Effector memory CD4-positive, alpha-beta T cell (primary cell): ENCODE measurements around the gene ABCA7.

Experiments used
- DNase-seq, 3 donors: peaks; one replicate each; pipeline ENCODE4 v3.0.0-alpha.2; 2020
- H3K27ac ChIP-seq: 2 replicates; pipeline ENCODE4 v1.7.0; 2013; ENCODE audit warnings: mild to moderate bottlenecking, low read length, moderate library complexity; ENCODE audit not compliant: insufficient read depth, poor library complexity, severe bottlenecking
- H3K27me3 ChIP-seq: replicated peaks from 2 replicates; pipeline ENCODE4 v1.7.0; 2013; ENCODE audit warnings: mild to moderate bottlenecking, low read length; ENCODE audit not compliant: insufficient read depth, control insufficient read depth, poor library complexity, severe bottlenecking
- H3K36me3 ChIP-seq: 2 replicates; pipeline ENCODE4 v1.7.0; 2013; ENCODE audit warnings: mild to moderate bottlenecking, low read length, moderate library complexity; ENCODE audit not compliant: control insufficient read depth, insufficient read depth
- H3K4me1 ChIP-seq: 2 replicates; pipeline ENCODE4 v1.7.0; 2013; ENCODE audit warnings: low read length, mild to moderate bottlenecking; ENCODE audit not compliant: control insufficient read depth, insufficient read depth, poor library complexity, severe bottlenecking
- H3K4me3 ChIP-seq: 2 replicates; pipeline ENCODE4 v1.7.0; 2013; ENCODE audit warnings: low read length, low read depth, mild to moderate bottlenecking; ENCODE audit not compliant: insufficient read depth, poor library complexity, severe bottlenecking
- H3K9me3 ChIP-seq: 2 replicates; pipeline ENCODE4 v1.7.0; 2013; ENCODE audit warnings: mild to moderate bottlenecking, low read length, moderate library complexity; ENCODE audit not compliant: control insufficient read depth
- total RNA-seq, 3 donors: gene quantifications; one replicate each; lab custom pipeline; 2026; lab: John Stamatoyannopoulos, UW

ABCA7 gene, protein sequence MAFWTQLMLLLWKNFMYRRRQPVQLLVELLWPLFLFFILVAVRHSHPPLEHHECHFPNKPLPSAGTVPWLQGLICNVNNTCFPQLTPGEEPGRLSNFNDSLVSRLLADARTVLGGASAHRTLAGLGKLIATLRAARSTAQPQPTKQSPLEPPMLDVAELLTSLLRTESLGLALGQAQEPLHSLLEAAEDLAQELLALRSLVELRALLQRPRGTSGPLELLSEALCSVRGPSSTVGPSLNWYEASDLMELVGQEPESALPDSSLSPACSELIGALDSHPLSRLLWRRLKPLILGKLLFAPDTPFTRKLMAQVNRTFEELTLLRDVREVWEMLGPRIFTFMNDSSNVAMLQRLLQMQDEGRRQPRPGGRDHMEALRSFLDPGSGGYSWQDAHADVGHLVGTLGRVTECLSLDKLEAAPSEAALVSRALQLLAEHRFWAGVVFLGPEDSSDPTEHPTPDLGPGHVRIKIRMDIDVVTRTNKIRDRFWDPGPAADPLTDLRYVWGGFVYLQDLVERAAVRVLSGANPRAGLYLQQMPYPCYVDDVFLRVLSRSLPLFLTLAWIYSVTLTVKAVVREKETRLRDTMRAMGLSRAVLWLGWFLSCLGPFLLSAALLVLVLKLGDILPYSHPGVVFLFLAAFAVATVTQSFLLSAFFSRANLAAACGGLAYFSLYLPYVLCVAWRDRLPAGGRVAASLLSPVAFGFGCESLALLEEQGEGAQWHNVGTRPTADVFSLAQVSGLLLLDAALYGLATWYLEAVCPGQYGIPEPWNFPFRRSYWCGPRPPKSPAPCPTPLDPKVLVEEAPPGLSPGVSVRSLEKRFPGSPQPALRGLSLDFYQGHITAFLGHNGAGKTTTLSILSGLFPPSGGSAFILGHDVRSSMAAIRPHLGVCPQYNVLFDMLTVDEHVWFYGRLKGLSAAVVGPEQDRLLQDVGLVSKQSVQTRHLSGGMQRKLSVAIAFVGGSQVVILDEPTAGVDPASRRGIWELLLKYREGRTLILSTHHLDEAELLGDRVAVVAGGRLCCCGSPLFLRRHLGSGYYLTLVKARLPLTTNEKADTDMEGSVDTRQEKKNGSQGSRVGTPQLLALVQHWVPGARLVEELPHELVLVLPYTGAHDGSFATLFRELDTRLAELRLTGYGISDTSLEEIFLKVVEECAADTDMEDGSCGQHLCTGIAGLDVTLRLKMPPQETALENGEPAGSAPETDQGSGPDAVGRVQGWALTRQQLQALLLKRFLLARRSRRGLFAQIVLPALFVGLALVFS (N-terminal part only)
- 217 to 247 (median 226) reads per million in 3 donors for total RNA-seq

DNA sequence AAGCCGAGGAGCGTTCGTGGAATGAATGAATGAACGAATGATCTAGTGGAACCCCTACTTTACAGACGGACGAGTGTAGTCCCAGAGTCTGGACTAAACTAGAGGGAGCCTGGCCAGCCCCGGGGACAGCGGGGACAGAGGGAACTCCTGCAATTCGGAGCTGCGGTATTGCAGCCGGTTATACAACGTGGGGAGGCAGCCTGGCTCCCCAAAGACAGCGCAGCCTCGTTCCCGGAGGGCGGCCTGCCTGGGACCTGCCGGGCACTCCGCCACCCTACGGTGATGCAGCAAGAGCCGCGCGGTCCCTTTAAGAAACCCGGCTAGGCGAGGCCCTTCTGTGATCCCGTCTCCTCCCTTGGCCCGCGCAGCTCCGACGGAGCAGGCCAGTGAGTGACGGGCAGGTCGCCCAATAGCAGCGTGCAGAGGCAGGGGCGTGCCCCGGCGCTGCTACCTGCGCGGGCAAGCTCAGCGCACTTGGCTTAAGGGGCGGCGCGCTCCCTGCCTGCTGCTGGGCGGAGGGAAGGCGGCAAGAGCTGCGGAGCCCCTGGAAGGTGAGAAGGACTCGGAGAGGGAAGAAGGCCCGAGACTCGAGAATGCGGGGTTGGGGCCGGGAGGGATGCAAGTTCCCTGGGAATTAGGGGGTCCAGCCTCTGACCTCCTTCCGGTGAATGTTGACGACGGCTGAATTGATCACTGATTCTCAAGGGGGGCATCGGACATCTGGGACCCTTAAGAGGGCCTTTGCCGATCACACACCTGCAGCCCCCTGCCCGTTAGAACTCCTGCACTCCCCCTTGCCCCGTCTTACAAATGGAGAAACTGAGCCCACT, at the start of gene ABCA7:
ABCA7 (plus strand) TSS at position 462 of the 830 bp plus-strand sequence. CDS start 1,255 bp downstream, outside the sequence.
- peaks cover 35% of the 10 kb centered on the region for H3K36me3 ChIP-seq

GRCh38 chr19:990119-990571, 49.8 kb upstream of the ABCA7 start:
- H3K9me3 ChIP-seq, result no peaks in the 10 kb centered on the region
- H3K27ac ChIP-seq, result no peak overlapping the region
- H3K4me3 ChIP-seq, result no peak overlapping the region
- no peaks in the 10 kb centered on the region for H3K4me1 ChIP-seq
- H3K36me3 ChIP-seq, result peaks cover 31% of the 10 kb centered on the region
- H3K27me3 ChIP-seq, result no peaks in the 10 kb centered on the region
- no peak for DNase-seq

More for the DNA sequence above, at the start of gene ABCA7:
- Histone ChIP-seq H3K27ac (peak within 1 kb of the TSS; percentile 71), H3K27me3 (no peaks in the 10 kb centered on the region), H3K4me3 (peak within 1 kb of the TSS; percentile 61), H3K4me1 (peaks cover 40% of the 10 kb centered on the region), H3K9me3 (no peaks in the 10 kb centered on the region)
- peak; percentile 97 to 99 (median 99) for DNase-seq

DNA sequence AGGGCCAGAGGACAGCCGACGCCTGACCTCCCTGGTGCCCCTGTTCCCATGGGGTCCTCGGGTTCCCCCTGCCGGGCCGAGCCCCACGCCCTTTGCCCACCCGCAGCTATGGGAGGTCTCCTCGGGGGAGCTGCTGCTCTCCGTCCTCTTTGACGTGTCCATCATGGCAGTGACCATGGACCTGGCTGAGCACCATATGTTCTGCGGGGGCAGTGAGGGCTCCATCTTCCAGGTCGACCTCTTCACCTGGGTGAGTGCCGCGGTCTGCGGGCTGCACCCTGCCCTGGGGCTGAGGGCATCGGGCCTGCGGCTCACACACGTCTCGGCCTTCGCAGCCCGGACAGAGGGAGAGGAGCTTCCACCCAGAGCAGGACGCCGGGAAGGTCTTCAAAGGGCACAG, 49.2 kb upstream of the ABCA7 start:
- DNase-seq, result no peak
- H3K27me3 ChIP-seq, result no peaks in the 10 kb centered on the region
- H3K27ac ChIP-seq, result no peak overlapping the region
- no peaks in the 10 kb centered on the region for H3K9me3 ChIP-seq
- H3K4me1 ChIP-seq, result peaks cover 2% of the 10 kb centered on the region
- H3K36me3 ChIP-seq, result peaks cover 30% of the 10 kb centered on the region
- no peak overlapping the region for H3K4me3 ChIP-seq

GRCh38 chr19:991174-991931, 48.6 kb upstream of the ABCA7 start:
- no peak overlapping the region for H3K4me3 ChIP-seq
- H3K36me3 ChIP-seq, result peaks cover 27% of the 10 kb centered on the region
- DNase-seq, result peak; percentile 49 to 80 (median 62)

GRCh38 chr19:991932-992669, 47.8 kb upstream of the ABCA7 start:
- Histone ChIP-seq H3K4me1 (peaks cover 11% of the 10 kb centered on the region), H3K27ac (no peak overlapping the region), H3K36me3 (peaks cover 20% of the 10 kb centered on the region), H3K4me3 (no peak overlapping the region), H3K27me3 (no peaks in the 10 kb centered on the region), H3K9me3 (no peaks in the 10 kb centered on the region)
- DNase-seq, result no peak

More at GRCh38 chr19:991174-991931, 48.6 kb upstream of the ABCA7 start:
- Histone ChIP-seq H3K27me3 (no peaks in the 10 kb centered on the region), H3K9me3 (no peaks in the 10 kb centered on the region), H3K4me1 (peaks cover 8% of the 10 kb centered on the region), H3K27ac (no peak overlapping the region)

DNA sequence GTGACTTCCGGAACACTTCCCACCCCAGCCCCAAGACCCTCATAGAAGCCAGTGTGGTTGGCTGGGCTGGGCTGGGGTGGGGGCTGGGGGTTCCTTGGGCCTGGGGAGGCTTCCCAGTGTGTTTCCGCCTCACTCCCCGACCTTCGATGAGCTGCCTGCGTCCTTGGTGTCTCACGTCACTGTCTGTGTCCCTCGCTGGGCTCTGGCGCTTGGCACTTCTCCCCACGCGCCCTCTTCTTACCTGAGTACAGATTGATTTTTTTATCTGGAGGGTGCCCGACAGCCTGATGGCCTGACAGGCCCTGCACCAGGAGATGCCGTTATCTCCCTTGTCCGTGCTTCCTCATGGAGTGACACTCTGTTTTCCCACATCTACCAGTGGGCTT, 47.2 kb upstream of the ABCA7 start:
- Histone ChIP-seq H3K9me3 (no peaks in the 10 kb centered on the region), H3K36me3 (peaks cover 20% of the 10 kb centered on the region), H3K27ac (no peak overlapping the region), H3K27me3 (no peaks in the 10 kb centered on the region), H3K4me3 (no peak overlapping the region), H3K4me1 (peaks cover 11% of the 10 kb centered on the region)
- DNase-seq, result no peak

DNA sequence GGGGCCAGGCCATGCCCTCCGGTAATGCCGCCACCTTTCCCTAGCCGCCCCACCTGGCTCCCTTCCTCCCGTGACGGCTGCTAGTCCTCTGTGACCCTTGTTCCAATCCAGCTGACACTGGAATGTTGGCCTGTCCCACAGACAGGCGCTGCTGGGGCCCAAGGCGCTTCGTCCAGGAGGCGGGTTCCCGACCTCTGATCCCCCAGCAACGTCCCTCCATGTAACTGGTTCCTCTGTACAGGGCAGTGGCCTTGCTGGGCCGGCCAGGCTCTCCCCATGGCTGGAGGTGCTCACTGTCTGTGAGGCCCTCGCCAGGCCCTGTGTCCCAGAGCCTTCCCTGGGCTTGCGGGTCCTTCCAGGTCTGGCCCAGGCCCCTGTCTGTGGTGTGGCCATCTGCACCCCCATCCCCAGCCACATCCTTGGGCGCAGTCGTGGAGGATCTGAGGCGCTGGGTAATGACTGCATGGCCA, 46.5 kb upstream of the ABCA7 start:
- no peak for DNase-seq
- no peak overlapping the region for H3K27ac ChIP-seq
- no peak overlapping the region for H3K4me3 ChIP-seq
- H3K4me1 ChIP-seq, result peaks cover 11% of the 10 kb centered on the region
- no peaks in the 10 kb centered on the region for H3K9me3 ChIP-seq
- H3K36me3 ChIP-seq, result peaks cover 20% of the 10 kb centered on the region
- no peaks in the 10 kb centered on the region for H3K27me3 ChIP-seq

- Histone ChIP-seq H3K27me3 (peaks cover under 1% of the 10 kb centered on the region), H3K9me3 (no peaks in the 10 kb centered on the region), H3K27ac (no peak overlapping the region), H3K4me3 (no peak overlapping the region), H3K36me3 (peaks cover 16% of the 10 kb centered on the region), H3K4me1 (peaks cover 11% of the 10 kb centered on the region)
- DNase-seq, result no peak
Measured at GRCh38 chr19:993831-994393, 46.0 kb upstream of the ABCA7 start.
